KOPT-K1 (cell line): ENCODE results near the gene TGFBI.
A peak's percentile ranks its signal among the peaks of the same experiment; 100 is the strongest.

Source experiments
- H3K27ac ChIP-seq: fragments of 200-600 bp; sonication (generic); 2 replicates; pipeline ENCODE4 v1.5.1; 2016; ENCODE audit warnings: antibody characterized with exemption, mild to moderate bottlenecking, low read depth, low read length; ENCODE audit not compliant: poor library complexity, severe bottlenecking
- H3K36me3 ChIP-seq: fragments of 200-600 bp; sonication (generic); 2 replicates; pipeline ENCODE4 v1.5.1; 2017; ENCODE audit warnings: antibody characterized with exemption, mild to moderate bottlenecking, low read length, moderate library complexity; ENCODE audit not compliant: insufficient read depth
- H3K9me3 ChIP-seq: fragments of 200-600 bp; sonication (generic); 2 replicates; pipeline ENCODE4 v1.5.1; 2017; ENCODE audit warnings: antibody characterized with exemption, low read length, mild to moderate bottlenecking; ENCODE audit not compliant: insufficient read depth, poor library complexity, severe bottlenecking

TGFBI gene

GRCh38 chr5:136030252-136030651, 1.5 kb downstream of the TGFBI start:
- Histone ChIP-seq H3K27ac (no peak overlapping the region), H3K36me3 (no peaks in the 10 kb centered on the region)

GRCh38 chr5:136030956-136031611, 2.3 kb downstream of the TGFBI start:
- no peaks in the 10 kb centered on the region for H3K9me3 ChIP-seq
- no peak overlapping the region for H3K27ac ChIP-seq
- no peaks in the 10 kb centered on the region for H3K36me3 ChIP-seq

More at GRCh38 chr5:136030252-136030651, 1.5 kb downstream of the TGFBI start:
- no peaks in the 10 kb centered on the region for H3K9me3 ChIP-seq

DNA sequence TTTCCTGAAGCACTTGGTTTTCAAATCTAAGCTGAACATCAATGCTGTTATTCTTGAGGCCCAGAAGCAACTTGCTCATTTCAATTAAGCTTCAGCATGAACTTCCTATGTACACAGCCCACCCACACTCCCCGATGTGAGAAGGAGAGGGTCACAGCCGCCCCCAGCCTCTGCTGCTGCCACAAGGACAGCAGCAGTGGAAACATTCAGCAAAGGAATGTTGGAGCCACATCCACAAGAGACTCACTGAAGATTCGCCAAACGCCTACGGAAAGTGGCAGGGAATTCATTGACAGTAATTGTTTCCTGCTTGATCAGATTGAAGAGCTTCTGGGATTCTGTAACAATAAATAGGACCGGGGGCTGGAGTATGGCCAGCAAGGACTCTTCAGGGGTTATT, 2.9 kb downstream of the TGFBI start:
- Histone ChIP-seq H3K27ac (no peak overlapping the region), H3K9me3 (no peaks in the 10 kb centered on the region), H3K36me3 (no peaks in the 10 kb centered on the region)

DNA sequence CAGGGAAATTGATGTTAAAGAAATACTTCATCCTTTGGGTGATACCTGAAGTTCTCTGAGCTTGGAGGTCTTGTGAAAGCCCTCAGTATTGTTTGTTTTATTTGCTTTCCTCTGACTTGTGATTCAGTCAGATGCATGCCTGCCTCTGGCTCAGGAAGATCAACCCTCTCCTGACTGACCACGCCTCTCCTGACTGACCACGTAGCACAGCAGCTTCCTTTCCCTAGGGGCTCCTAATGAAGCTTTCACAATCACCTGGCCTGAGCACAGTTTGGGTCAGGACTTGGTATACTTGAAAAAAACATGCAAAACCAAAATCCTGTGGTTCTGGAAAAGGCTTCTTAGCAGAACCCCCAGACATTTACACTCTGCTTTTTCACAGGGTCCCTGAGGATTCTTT, 3.8 kb downstream of the TGFBI start:
- Histone ChIP-seq H3K36me3 (no peaks in the 10 kb centered on the region), H3K27ac (no peak overlapping the region), H3K9me3 (no peaks in the 10 kb centered on the region)

- Histone ChIP-seq H3K36me3 (no peaks in the 10 kb centered on the region), H3K27ac (no peak overlapping the region), H3K9me3 (no peaks in the 10 kb centered on the region)
Measured at GRCh38 chr5:136033234-136033633, 4.4 kb downstream of the TGFBI start.

- no peaks in the 10 kb centered on the region for H3K36me3 ChIP-seq
- H3K27ac ChIP-seq: no peak overlapping the region
- H3K9me3 ChIP-seq: peaks cover 5% of the 10 kb centered on the region
Measured at GRCh38 chr5:136033848-136034247, 5.1 kb downstream of the TGFBI start.

DNA sequence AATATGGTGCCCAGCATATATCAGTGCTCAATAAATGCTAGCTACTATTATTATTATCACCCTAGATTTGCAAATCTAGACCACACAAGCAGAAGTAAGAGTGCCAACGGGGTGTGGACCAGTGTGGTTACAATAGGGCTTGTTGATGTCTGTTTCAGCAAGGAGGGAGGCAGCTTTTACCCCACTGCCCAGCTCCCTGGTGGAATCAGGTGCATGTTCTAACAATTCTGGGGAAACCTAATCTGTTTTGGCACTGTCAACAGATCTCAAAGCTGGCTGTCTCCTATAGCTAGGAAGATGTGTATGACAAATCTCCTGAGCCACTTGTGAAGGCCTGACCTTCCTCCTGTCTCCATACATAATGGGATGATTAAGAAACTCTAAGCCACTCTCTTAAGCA, 5.7 kb downstream of the TGFBI start:
- H3K9me3 ChIP-seq: peaks cover 5% of the 10 kb centered on the region
- H3K27ac ChIP-seq: no peak overlapping the region
- H3K36me3 ChIP-seq: no peaks in the 10 kb centered on the region

DNA sequence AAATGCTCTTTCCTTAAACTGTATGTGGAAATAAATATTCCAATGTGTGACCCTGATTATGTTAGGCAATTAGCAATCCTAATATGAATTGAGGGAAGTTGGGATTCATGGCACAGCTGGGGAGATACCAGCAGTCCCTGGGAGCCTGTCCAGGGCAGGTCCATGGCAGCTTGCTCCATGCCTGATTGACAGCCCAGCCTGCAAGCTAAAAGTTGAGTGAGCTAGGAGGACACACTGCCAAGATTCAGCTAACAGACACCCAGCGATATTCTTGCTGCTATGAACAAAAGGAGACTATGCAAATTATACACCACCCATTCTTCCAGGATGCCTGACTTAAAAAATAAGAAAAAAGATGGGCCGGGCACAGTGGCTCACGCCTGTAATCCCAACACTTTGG, 6.2 kb downstream of the TGFBI start:
- H3K9me3 ChIP-seq: peaks cover 5% of the 10 kb centered on the region
- H3K27ac ChIP-seq: no peak overlapping the region
- H3K36me3 ChIP-seq: no peaks in the 10 kb centered on the region

- H3K9me3 ChIP-seq: peaks cover 5% of the 10 kb centered on the region
- no peak overlapping the region for H3K27ac ChIP-seq
- H3K36me3 ChIP-seq: no peaks in the 10 kb centered on the region
Measured at GRCh38 chr5:136035837-136036236, 7.0 kb downstream of the TGFBI start.

- H3K36me3 ChIP-seq: no peaks in the 10 kb centered on the region
- peaks cover 5% of the 10 kb centered on the region for H3K9me3 ChIP-seq
- peak overlapping the region; percentile 25 for H3K27ac ChIP-seq
Measured at GRCh38 chr5:136036293-136036911, 7.6 kb downstream of the TGFBI start.

- H3K36me3 ChIP-seq: no peaks in the 10 kb centered on the region
- peak overlapping the region; percentile 25 for H3K27ac ChIP-seq
- peaks cover 5% of the 10 kb centered on the region for H3K9me3 ChIP-seq
Measured at GRCh38 chr5:136037001-136037705, 8.4 kb downstream of the TGFBI start.

- Histone ChIP-seq H3K27ac (no peak overlapping the region), H3K9me3 (peaks cover 5% of the 10 kb centered on the region), H3K36me3 (no peaks in the 10 kb centered on the region)
Measured at GRCh38 chr5:136038635-136039034, 9.8 kb downstream of the TGFBI start.

GRCh38 chr5:136039202-136039601, 10.4 kb downstream of the TGFBI start:
- Histone ChIP-seq H3K9me3 (peaks cover 5% of the 10 kb centered on the region), H3K27ac (no peak overlapping the region), H3K36me3 (no peaks in the 10 kb centered on the region)

- H3K9me3 ChIP-seq: peaks cover 5% of the 10 kb centered on the region
- H3K27ac ChIP-seq: no peak overlapping the region
- no peaks in the 10 kb centered on the region for H3K36me3 ChIP-seq
Measured at GRCh38 chr5:136040746-136041415, 12.1 kb downstream of the TGFBI start.

DNA sequence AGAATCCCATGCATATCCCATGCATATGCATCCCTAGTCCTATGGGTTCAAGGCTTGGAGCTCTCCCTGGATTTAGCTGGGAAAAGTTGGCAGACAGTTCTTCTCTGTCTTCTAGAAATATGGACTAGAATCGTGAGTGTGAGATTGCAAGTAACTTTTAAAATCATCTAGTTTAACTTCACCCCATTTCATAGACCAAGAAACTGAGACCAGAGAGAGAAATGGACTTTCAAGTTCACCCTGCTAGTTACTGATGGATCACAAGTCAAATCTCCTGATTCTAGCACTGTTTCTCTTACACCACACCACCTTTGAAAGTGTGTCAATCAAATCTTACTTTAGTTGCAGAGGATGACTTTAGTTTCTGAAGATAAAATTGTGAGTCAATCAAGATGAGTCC, 13.4 kb downstream of the TGFBI start:
- Histone ChIP-seq H3K36me3 (no peaks in the 10 kb centered on the region), H3K27ac (no peak overlapping the region), H3K9me3 (peaks cover 5% of the 10 kb centered on the region)
